HL-60 (cell line): ENCODE data around the gene TMCO1.

Source experiments
- GABPA ChIP-seq: IDR thresholded peaks from 2 replicates; pipeline ENCODE4 v1.6.1; 2012; ENCODE audit warnings: low read depth
- POLR2AphosphoS5 ChIP-seq: IDR thresholded peaks from 2 replicates; pipeline ENCODE4 v1.6.1; 2012; ENCODE audit warnings: low read depth
- TF ChIP-seq, protein P1 (sequence below): IDR thresholded peaks from one replicate; pipeline ENCODE4 v1.5.1; 2011; ENCODE audit warnings: low read length, control low read depth, inconsistent platforms; ENCODE audit not compliant: insufficient read depth
- TF ChIP-seq, protein P2 (sequence below): IDR thresholded peaks from 2 replicates; pipeline ENCODE4 v1.6.1; 2012; ENCODE audit warnings: low read depth; ENCODE audit not compliant: insufficient replicate concordance

DNA sequence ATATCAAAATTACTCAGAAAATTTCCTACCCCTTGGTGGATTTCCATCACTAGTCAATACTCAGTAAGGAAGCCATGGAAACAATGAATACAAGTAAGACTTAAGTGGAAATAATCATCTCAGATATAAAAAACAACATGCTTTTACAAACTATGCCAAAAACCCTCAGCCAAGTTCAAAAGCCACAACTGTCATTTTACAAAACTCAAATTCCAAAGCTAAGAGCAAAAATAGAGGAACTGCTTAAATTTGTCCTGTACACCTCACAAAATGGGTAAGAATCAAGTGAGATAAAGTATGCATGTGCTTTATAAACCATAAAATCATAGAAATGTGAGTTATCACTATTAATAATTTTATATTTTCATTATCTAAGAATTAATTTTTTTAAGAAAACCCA lies 9.6 kb downstream of the TMCO1 start:
- TF ChIP-seq, protein P1, sequence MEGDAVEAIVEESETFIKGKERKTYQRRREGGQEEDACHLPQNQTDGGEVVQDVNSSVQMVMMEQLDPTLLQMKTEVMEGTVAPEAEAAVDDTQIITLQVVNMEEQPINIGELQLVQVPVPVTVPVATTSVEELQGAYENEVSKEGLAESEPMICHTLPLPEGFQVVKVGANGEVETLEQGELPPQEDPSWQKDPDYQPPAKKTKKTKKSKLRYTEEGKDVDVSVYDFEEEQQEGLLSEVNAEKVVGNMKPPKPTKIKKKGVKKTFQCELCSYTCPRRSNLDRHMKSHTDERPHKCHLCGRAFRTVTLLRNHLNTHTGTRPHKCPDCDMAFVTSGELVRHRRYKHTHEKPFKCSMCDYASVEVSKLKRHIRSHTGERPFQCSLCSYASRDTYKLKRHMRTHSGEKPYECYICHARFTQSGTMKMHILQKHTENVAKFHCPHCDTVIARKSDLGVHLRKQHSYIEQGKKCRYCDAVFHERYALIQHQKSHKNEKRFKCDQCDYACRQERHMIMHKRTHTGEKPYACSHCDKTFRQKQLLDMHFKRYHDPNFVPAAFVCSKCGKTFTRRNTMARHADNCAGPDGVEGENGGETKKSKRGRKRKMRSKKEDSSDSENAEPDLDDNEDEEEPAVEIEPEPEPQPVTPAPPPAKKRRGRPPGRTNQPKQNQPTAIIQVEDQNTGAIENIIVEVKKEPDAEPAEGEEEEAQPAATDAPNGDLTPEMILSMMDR = no peak
- TF ChIP-seq POLR2AphosphoS5 (no peak), GABPA (no peak)
- TF ChIP-seq, protein P2, sequence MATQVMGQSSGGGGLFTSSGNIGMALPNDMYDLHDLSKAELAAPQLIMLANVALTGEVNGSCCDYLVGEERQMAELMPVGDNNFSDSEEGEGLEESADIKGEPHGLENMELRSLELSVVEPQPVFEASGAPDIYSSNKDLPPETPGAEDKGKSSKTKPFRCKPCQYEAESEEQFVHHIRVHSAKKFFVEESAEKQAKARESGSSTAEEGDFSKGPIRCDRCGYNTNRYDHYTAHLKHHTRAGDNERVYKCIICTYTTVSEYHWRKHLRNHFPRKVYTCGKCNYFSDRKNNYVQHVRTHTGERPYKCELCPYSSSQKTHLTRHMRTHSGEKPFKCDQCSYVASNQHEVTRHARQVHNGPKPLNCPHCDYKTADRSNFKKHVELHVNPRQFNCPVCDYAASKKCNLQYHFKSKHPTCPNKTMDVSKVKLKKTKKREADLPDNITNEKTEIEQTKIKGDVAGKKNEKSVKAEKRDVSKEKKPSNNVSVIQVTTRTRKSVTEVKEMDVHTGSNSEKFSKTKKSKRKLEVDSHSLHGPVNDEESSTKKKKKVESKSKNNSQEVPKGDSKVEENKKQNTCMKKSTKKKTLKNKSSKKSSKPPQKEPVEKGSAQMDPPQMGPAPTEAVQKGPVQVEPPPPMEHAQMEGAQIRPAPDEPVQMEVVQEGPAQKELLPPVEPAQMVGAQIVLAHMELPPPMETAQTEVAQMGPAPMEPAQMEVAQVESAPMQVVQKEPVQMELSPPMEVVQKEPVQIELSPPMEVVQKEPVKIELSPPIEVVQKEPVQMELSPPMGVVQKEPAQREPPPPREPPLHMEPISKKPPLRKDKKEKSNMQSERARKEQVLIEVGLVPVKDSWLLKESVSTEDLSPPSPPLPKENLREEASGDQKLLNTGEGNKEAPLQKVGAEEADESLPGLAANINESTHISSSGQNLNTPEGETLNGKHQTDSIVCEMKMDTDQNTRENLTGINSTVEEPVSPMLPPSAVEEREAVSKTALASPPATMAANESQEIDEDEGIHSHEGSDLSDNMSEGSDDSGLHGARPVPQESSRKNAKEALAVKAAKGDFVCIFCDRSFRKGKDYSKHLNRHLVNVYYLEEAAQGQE = no peak
